ENCODE results near the gene NKAIN1.

Gene NKAIN1

DNA sequence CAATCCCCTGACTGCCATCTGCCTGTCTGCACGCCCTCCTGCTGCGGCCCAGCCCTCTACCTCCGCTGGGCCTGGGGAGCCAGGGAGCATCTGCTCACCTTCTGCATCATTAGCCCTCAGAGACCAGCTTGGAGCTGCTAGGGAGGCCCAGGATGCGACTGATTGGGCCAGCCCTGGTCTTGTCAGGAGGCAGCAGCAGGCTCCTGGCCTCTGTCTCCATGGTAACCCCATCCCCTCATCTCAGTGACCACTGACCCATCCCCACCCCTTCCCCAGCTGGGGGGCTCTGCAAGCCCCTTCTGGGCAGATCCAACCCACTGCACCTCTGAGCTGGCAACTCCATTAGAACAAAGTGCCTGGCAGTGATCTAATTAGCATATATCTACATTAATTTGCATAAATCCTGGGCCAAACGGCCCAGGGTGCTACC is 37.7 kb downstream of the NKAIN1 start:
- Histone ChIP-seq H3K27me3 (ENCODE audit: control insufficient read depth, insufficient read depth, low read length) (no peaks in the 10 kb centered on the region), H3K4me3 (ENCODE audit: low read depth, low read length) (no peak overlapping the region), H3K9me3 (ENCODE audit: control insufficient read depth, low read length) (no peaks in the 10 kb centered on the region), H3K27ac (no peak overlapping the region), H3K4me1 (no peaks in the 10 kb centered on the region), H3K79me2 (no peaks in the 10 kb centered on the region), H2AFZ (no peak overlapping the region), H3K36me3 (ENCODE audit: control insufficient read depth, insufficient read depth, low read length) (no peaks in the 10 kb centered on the region), H3K9ac (no peak overlapping the region), H3K4me2 (ENCODE audit: low read length) (no peak overlapping the region)
- TF ChIP-seq, protein P1, sequence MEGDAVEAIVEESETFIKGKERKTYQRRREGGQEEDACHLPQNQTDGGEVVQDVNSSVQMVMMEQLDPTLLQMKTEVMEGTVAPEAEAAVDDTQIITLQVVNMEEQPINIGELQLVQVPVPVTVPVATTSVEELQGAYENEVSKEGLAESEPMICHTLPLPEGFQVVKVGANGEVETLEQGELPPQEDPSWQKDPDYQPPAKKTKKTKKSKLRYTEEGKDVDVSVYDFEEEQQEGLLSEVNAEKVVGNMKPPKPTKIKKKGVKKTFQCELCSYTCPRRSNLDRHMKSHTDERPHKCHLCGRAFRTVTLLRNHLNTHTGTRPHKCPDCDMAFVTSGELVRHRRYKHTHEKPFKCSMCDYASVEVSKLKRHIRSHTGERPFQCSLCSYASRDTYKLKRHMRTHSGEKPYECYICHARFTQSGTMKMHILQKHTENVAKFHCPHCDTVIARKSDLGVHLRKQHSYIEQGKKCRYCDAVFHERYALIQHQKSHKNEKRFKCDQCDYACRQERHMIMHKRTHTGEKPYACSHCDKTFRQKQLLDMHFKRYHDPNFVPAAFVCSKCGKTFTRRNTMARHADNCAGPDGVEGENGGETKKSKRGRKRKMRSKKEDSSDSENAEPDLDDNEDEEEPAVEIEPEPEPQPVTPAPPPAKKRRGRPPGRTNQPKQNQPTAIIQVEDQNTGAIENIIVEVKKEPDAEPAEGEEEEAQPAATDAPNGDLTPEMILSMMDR (IDR thresholded peaks at IDR 0.05) = no peak

DNA sequence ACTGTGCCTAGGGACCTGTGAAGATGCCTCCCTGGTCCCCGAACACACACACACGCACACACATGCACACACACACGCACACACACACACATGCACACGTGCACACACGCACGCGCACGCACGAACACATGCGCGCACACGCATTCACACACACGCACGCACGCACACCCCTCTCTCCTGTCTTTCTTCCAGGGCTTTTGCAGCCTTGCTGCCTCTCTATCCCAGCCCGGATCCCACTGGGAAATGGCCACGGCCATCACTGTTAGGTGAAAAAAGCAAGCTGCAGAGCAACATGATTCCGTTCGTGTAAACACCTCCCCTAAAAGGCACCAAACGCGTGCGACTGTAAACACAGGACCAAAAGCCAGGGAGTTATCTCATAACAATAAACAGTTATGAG is 39.7 kb downstream of the NKAIN1 start:
- no peak overlapping the region for H2AFZ ChIP-seq
- H3K79me2 ChIP-seq = no peaks in the 10 kb centered on the region
- H3K36me3 ChIP-seq (ENCODE audit: control insufficient read depth, insufficient read depth, low read length) = no peaks in the 10 kb centered on the region
- no peak overlapping the region for H3K27ac ChIP-seq
- no peak overlapping the region for H3K9ac ChIP-seq
- H3K9me3 ChIP-seq (ENCODE audit: control insufficient read depth, low read length) = no peaks in the 10 kb centered on the region
- TF ChIP-seq, protein P1 (IDR thresholded peaks at IDR 0.05) = no peak
- no peaks in the 10 kb centered on the region for H3K4me1 ChIP-seq
- no peak overlapping the region for H3K4me2 ChIP-seq (ENCODE audit: low read length)
- no peaks in the 10 kb centered on the region for H3K27me3 ChIP-seq (ENCODE audit: control insufficient read depth, insufficient read depth, low read length)
- H3K4me3 ChIP-seq (ENCODE audit: low read depth, low read length) = no peak overlapping the region

DNA sequence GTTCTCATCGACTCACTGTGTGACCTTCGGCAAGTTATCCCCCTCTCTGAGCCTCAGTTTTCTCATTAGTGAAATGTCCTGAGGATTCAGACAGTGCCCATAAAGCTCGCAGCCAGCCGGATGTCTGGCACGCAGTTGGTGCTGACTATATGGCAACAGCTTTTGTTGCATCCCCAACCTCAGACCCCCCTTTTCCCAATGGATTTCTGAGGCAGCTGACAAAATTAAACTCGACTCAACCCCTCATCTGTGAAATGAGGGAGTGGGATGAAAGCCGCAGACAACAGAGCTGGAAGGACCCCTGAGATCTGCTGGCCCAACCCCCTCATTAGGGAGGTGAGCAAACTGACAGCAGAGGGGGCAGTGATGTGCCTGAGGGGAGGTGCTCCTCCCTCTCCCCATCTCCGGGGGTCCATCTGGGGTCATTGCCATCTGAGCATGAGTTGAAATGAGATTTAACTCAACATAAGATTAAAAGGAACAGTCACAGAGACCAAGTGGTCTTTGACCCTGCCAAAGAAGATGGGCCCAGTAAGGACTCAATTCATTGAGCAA is 40.4 kb downstream of the NKAIN1 start:
- H3K36me3 ChIP-seq (ENCODE audit: control insufficient read depth, insufficient read depth, low read length) = no peaks in the 10 kb centered on the region
- no peaks in the 10 kb centered on the region for H3K79me2 ChIP-seq
- no peaks in the 10 kb centered on the region for H3K27me3 ChIP-seq (ENCODE audit: control insufficient read depth, insufficient read depth, low read length)
- TF ChIP-seq, protein P1 (IDR thresholded peaks at IDR 0.05) = no peak
- H3K9ac ChIP-seq = no peak overlapping the region
- no peak overlapping the region for H3K27ac ChIP-seq
- H3K4me3 ChIP-seq (ENCODE audit: low read depth, low read length) = no peak overlapping the region
- no peak overlapping the region for H3K4me2 ChIP-seq (ENCODE audit: low read length)
- no peak overlapping the region for H2AFZ ChIP-seq
- H3K4me1 ChIP-seq = no peaks in the 10 kb centered on the region
- no peaks in the 10 kb centered on the region for H3K9me3 ChIP-seq (ENCODE audit: control insufficient read depth, low read length)

DNA sequence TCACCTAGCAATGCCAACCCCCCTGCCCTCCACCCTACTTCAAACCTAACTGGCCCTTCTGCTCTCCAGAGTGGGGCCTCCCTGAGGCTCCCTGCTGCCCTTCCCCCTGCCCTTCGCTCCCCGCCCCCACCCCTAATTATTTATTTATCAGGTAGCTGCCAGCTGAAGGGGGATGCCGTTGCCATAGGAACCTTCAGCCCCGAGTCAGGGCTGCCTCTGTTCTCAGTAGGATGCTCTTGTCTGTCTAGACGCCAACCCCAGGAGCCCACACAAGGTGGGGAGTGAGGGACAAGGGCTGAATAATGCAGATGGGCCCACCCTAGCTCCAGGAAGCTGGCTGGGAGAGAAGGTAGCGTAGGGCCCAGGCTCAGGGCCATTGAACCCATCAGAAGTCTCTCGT is 41.1 kb downstream of the NKAIN1 start:
- Histone ChIP-seq H3K27me3 (ENCODE audit: control insufficient read depth, insufficient read depth, low read length) (no peaks in the 10 kb centered on the region), H3K9ac (no peak overlapping the region), H3K36me3 (ENCODE audit: control insufficient read depth, insufficient read depth, low read length) (no peaks in the 10 kb centered on the region), H3K4me3 (ENCODE audit: low read depth, low read length) (no peak overlapping the region), H3K4me2 (ENCODE audit: low read length) (no peak overlapping the region), H3K9me3 (ENCODE audit: control insufficient read depth, low read length) (no peaks in the 10 kb centered on the region), H3K27ac (no peak overlapping the region), H3K79me2 (no peaks in the 10 kb centered on the region), H2AFZ (no peak overlapping the region), H3K4me1 (no peaks in the 10 kb centered on the region)
- TF ChIP-seq, protein P1 (IDR thresholded peaks at IDR 0.05) = no peak

DNA sequence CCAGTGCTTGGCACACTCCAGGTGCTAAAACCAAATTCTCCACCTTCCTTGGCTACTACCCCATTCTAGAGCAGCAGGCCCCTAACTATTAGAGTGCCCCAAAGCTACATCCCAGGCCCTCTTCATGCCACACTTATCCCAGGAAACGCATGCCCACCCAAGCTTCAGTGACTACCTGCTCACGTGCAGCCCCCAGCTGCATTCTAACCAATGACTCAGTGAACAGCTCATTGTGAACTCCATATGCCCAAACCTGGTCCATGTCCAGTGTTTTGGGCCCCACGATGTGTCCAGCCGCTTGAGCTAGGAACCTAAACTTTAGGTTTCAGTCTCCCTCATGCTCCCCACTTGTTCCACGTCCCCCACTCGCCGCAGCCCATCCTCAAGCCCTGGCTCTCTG is 41.5 kb downstream of the NKAIN1 start:
- Histone ChIP-seq H3K4me3 (ENCODE audit: low read depth, low read length) (no peak overlapping the region), H3K9ac (no peak overlapping the region), H2AFZ (no peak overlapping the region), H3K9me3 (ENCODE audit: control insufficient read depth, low read length) (no peaks in the 10 kb centered on the region), H3K36me3 (ENCODE audit: control insufficient read depth, insufficient read depth, low read length) (no peaks in the 10 kb centered on the region), H3K27me3 (ENCODE audit: control insufficient read depth, insufficient read depth, low read length) (no peaks in the 10 kb centered on the region), H3K4me2 (ENCODE audit: low read length) (no peak overlapping the region), H3K27ac (no peak overlapping the region), H3K79me2 (no peaks in the 10 kb centered on the region), H3K4me1 (no peaks in the 10 kb centered on the region)
- TF ChIP-seq, protein P1 (IDR thresholded peaks at IDR 0.05) = no peak

Data from parathyroid adenoma (tissue), 2 donors.